ENCODE data around the gene GAS2L3. TPM values are rescaled to one million over a fixed set of nuclear protein-coding genes. Genes with fewer than 3 reads are reported as not detected.

Gene GAS2L3
- polyA plus RNA-seq, 1 experiment, result 9.1 TPM

DNA sequence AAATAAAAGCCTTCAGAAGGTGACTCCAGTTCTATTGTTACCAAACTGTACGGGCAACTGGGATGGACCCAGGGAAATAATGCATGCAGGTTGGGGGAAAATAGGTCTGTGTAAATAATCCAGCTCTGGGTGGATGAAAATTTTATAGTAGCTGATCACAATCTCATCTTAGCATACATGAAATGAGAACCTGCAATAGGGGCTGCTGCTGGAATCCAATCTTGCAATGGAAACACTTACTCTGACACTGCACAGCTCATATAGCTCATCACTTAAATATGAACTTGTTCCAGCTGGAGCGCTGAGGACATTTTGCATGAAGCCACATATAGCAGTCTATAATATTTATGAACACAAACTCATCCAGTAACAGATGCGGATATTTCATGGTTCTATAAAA lies 40.1 kb upstream of the GAS2L3 start:
- Histone ChIP-seq H3K9me3 (ENCODE audit: control insufficient read depth, insufficient read depth, low read length) (no peaks in the 10 kb centered on the region), H3K4me3 (ENCODE audit: low read depth, low read length) (no peak overlapping the region), H3K27me3 (ENCODE audit: control insufficient read depth, insufficient read depth, low read length) (no peaks in the 10 kb centered on the region), H3K27ac (ENCODE audit: low read depth, low read length) (no peak overlapping the region)
- TF ChIP-seq, protein P1, sequence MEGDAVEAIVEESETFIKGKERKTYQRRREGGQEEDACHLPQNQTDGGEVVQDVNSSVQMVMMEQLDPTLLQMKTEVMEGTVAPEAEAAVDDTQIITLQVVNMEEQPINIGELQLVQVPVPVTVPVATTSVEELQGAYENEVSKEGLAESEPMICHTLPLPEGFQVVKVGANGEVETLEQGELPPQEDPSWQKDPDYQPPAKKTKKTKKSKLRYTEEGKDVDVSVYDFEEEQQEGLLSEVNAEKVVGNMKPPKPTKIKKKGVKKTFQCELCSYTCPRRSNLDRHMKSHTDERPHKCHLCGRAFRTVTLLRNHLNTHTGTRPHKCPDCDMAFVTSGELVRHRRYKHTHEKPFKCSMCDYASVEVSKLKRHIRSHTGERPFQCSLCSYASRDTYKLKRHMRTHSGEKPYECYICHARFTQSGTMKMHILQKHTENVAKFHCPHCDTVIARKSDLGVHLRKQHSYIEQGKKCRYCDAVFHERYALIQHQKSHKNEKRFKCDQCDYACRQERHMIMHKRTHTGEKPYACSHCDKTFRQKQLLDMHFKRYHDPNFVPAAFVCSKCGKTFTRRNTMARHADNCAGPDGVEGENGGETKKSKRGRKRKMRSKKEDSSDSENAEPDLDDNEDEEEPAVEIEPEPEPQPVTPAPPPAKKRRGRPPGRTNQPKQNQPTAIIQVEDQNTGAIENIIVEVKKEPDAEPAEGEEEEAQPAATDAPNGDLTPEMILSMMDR (IDR thresholded peaks at IDR 0.05; ENCODE audit: low read depth, low read length), result no peak
- ChIA-PET CTCF (no interaction called here), POLR2A (no interaction called here)
- no peak for DNase-seq (ENCODE audit: low read depth, low spot score)

DNA sequence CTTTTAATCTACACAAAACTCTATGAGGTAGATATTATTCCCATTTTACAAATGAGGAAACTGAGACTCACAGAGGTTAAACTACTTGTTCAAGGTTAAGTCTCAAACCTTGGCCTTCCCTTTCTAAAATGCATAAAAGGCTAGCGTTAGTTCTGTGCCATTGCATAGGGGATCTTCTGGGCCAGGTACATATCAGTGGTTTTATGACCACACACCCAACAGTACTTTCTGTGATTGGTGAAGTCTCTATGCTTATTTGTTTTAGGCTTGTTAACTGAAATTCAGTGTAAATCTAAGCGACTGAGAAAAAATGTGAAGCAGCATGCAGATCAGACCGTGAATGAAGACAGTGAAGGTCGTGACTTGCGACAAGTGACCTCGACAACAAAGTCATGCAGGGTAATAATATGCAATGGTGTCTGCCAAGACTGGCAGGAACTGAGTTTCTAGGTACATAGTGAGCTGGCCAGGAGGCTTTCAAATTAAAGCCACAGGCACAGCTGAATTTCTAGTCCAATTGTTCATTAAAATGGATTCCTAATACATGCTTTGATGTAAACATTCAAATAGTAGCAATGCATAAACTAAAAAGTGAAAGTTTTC lies 38.8 kb upstream of the GAS2L3 start:
- Histone ChIP-seq H3K27ac (ENCODE audit: low read depth, low read length) (no peak overlapping the region), H3K9me3 (ENCODE audit: control insufficient read depth, insufficient read depth, low read length) (no peaks in the 10 kb centered on the region), H3K4me3 (ENCODE audit: low read depth, low read length) (no peak overlapping the region), H3K27me3 (ENCODE audit: control insufficient read depth, insufficient read depth, low read length) (no peaks in the 10 kb centered on the region)
- CTCF ChIA-PET, result no interaction called here
- POLR2A ChIA-PET, result no interaction called here
- TF ChIP-seq, protein P1 (IDR thresholded peaks at IDR 0.05; ENCODE audit: low read depth, low read length), result no peak
- no peak for DNase-seq (ENCODE audit: low read depth, low spot score)

DNA sequence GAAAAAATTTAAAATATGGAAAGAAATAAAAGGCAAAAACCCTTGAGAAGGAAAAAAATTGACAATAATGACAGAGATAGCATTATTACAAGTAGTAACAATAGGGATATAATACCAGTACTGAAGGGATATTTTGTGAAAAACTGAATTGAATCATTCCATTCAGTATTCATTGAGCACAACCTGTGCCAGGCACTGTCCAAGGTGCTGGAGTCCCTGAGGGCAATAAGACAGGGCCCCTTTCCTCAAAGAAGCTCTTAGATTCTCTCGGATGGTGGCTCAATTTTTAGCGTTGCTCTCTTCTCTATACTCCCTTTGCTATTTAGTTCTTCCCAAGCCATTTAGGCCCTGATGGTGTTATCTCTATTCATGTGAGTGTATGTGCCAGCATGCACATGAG lies 34.3 kb upstream of the GAS2L3 start:
- Histone ChIP-seq H3K27ac (ENCODE audit: low read depth, low read length) (no peak overlapping the region), H3K4me3 (ENCODE audit: low read depth, low read length) (no peak overlapping the region), H3K27me3 (ENCODE audit: control insufficient read depth, insufficient read depth, low read length) (no peaks in the 10 kb centered on the region), H3K9me3 (ENCODE audit: control insufficient read depth, insufficient read depth, low read length) (no peaks in the 10 kb centered on the region)
- no peak for DNase-seq (ENCODE audit: low read depth, low spot score)
- CTCF ChIA-PET, result interaction anchor here (0.6 to 1.4 kb wide), 2 partner anchors 16 to 304 kb away, joined by 3 to 4 read pairs; no protein-coding TSS in a partner anchor
- POLR2A ChIA-PET, result no interaction called here
- TF ChIP-seq, protein P1 (IDR thresholded peaks at IDR 0.05; ENCODE audit: low read depth, low read length), result no peak

DNA sequence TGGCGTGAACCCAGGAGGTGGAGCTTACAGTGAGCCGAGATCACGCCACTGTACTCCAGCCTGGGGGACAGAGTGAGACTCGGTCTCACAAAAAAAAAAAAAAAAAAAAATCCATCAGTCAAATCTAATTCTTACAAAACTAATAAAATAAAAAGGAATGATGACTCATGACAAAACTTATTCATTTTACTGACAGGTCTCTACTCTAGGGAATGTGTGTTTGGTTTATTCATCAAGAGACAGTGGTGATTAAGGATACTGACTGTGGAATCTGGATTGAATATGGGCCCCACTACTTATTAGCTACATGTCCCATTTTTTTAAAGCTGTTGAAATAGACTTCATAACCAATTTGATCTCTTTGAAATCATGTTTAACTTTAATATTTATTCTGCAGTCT lies 29.3 kb upstream of the GAS2L3 start:
- no peak overlapping the region for H3K27ac ChIP-seq (ENCODE audit: low read depth, low read length)
- H3K27me3 ChIP-seq (ENCODE audit: control insufficient read depth, insufficient read depth, low read length), result no peaks in the 10 kb centered on the region
- ChIA-PET POLR2A (no interaction called here), CTCF (interaction anchor here (0.7 to 5.4 kb wide), 3 partner anchors 8 to 196 kb away, joined by 3 to 27 read pairs (median 6); no protein-coding TSS in a partner anchor)
- no peaks in the 10 kb centered on the region for H3K9me3 ChIP-seq (ENCODE audit: control insufficient read depth, insufficient read depth, low read length)
- H3K4me3 ChIP-seq (ENCODE audit: low read depth, low read length), result no peak overlapping the region
- TF ChIP-seq, protein P1 (IDR thresholded peaks at IDR 0.05; ENCODE audit: low read depth, low read length), result no peak
- DNase-seq (ENCODE audit: low read depth, low spot score), result no peak

DNA sequence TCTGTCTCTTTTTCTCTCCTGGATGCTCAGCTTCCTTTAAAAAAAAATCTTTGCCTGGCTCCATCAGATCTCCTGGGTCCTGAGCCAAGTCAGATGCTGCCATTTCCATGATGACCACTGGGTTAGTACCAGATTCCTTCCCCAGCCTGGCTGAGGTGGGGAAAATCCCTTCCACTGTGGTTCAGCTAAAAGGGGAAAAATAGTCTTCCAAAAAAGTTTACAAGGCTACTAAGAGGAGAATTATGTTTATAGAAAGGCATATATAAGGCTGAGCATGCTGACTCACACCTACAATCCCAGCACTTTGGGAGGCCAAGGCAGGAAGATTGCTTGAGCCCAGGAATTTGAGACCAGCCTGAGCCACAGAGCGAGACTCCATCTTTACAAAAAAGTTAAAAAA lies 28.4 kb upstream of the GAS2L3 start:
- no peak overlapping the region for H3K4me3 ChIP-seq (ENCODE audit: low read depth, low read length)
- ChIA-PET POLR2A (no interaction called here), CTCF (interaction anchor here (1.2 to 5.4 kb wide), 3 partner anchors 9 to 310 kb away, joined by 3 to 27 read pairs (median 3); no protein-coding TSS in a partner anchor)
- TF ChIP-seq, protein P1 (IDR thresholded peaks at IDR 0.05; ENCODE audit: low read depth, low read length), result no peak
- no peak overlapping the region for H3K27ac ChIP-seq (ENCODE audit: low read depth, low read length)
- peaks cover under 1% of the 10 kb centered on the region for H3K27me3 ChIP-seq (ENCODE audit: control insufficient read depth, insufficient read depth, low read length)
- no peaks in the 10 kb centered on the region for H3K9me3 ChIP-seq (ENCODE audit: control insufficient read depth, insufficient read depth, low read length)
- no peak for DNase-seq (ENCODE audit: low read depth, low spot score)
